HG03159 (cell line): ENCODE measurements around the gene VPS37D.
A peak's percentile ranks its signal among the peaks of the same experiment; 100 is the strongest.

Source experiments
- ATAC-seq: cut with Tn5 transposase; IDR thresholded peaks from one replicate; pipeline ENCODE4 v1.9.1; 2021; ENCODE audit warnings: mild to moderate bottlenecking, moderate library complexity; ENCODE audit not compliant: unreplicated experiment

The VPS37D gene

GRCh38 chr7:73679709-73680108 is 12.1 kb downstream of the VPS37D start:
- ATAC-seq: no peak

- ATAC-seq: no peak
Observed at GRCh38 chr7:73680501-73680900, 12.9 kb downstream of the VPS37D start.

GRCh38 chr7:73681031-73681430 is 13.4 kb downstream of the VPS37D start:
- ATAC-seq: no peak

- peak; percentile 14 for ATAC-seq
Observed at GRCh38 chr7:73682745-73683055, 15.1 kb downstream of the VPS37D start.

GRCh38 chr7:73683056-73683787 is 15.6 kb downstream of the VPS37D start, which contains the start of the genes BUD23 and DNAJC30:
Gene BUD23, plus strand, starts transcription at chr7:73683597. Its CDS starts 29 bp downstream, at chr7:73683626.
Gene DNAJC30, minus strand, starts transcription at chr7:73683453. Its CDS starts 30 bp downstream, at chr7:73683423.
- ATAC-seq: peak; percentile 88

- ATAC-seq: peak; percentile 21
Observed at GRCh38 chr7:73683788-73684693, 16.4 kb downstream of the VPS37D start.

- no peak for ATAC-seq
Observed at GRCh38 chr7:73685311-73685710, 17.7 kb downstream of the VPS37D start.

GRCh38 chr7:73688288-73688687 is 20.7 kb downstream of the VPS37D start:
- no peak for ATAC-seq

- ATAC-seq: no peak
Observed at GRCh38 chr7:73690646-73691045, 23.0 kb downstream of the VPS37D start.

- ATAC-seq: no peak
Observed at GRCh38 chr7:73696372-73696771, 28.7 kb downstream of the VPS37D start.

- no peak for ATAC-seq
Observed at GRCh38 chr7:73698410-73698809, 30.8 kb downstream of the VPS37D start.

GRCh38 chr7:73699370-73700068 is 31.9 kb downstream of the VPS37D start:
- ATAC-seq: no peak

GRCh38 chr7:73700069-73700423 is 32.4 kb downstream of the VPS37D start:
- ATAC-seq: no peak

- no peak for ATAC-seq
Observed at GRCh38 chr7:73700581-73701134, 33.0 kb downstream of the VPS37D start.

GRCh38 chr7:73701357-73701995 is 33.8 kb downstream of the VPS37D start:
- no peak for ATAC-seq

GRCh38 chr7:73702226-73702625 is 34.6 kb downstream of the VPS37D start:
- ATAC-seq: no peak

- no peak for ATAC-seq
Observed at GRCh38 chr7:73702665-73703064, 35.0 kb downstream of the VPS37D start.

GRCh38 chr7:73703225-73703624 is 35.6 kb downstream of the VPS37D start:
- ATAC-seq: no peak

GRCh38 chr7:73703757-73704639 is 36.4 kb downstream of the VPS37D start:
- no peak for ATAC-seq
